H1 (cell line): ENCODE measurements around the gene ZNF148.

Source experiments
- CEBPB ChIP-seq: IDR thresholded peaks from 2 replicates; pipeline ENCODE4 v1.6.1; 2012; ENCODE audit warnings: low read depth, low read length
- CHD2 ChIP-seq: IDR thresholded peaks from 2 replicates; pipeline ENCODE4 v1.6.1; 2012; ENCODE audit warnings: low read length, improper control_type of control experiment
- EP300 ChIP-seq, 2 experiments: IDR thresholded peaks; 1 replicate in 1 of 2; 2 replicates in 1 of 2; pipeline ENCODE4 v1.6.1; 2011 to 2012; ENCODE audit warnings: low read depth in 2 of 2, low read length in 2 of 2, mild to moderate bottlenecking in 2 of 2, borderline replicate concordance in 1 of 2, inconsistent platforms in 1 of 2, moderate library complexity in 1 of 2
- EZH2 ChIP-seq: fragments of 200-600 bp; sonication (generic); IDR thresholded peaks from 2 replicates; pipeline ENCODE4 v1.7.1; 2012; ENCODE audit warnings: low read depth, mild to moderate bottlenecking, moderate library complexity, low read length, inconsistent platforms; ENCODE audit not compliant: severe bottlenecking
- JUND ChIP-seq: IDR thresholded peaks from 2 replicates; pipeline ENCODE4 v1.6.1; 2011; ENCODE audit warnings: mild to moderate bottlenecking, improper control_type of control experiment, low read length
- POLR2A ChIP-seq, 2 experiments: IDR thresholded peaks; 1 replicate in 1 of 2; 2 replicates in 1 of 2; pipeline ENCODE4 v1.6.1; 2011; ENCODE audit warnings: low read depth in 2 of 2, low read length in 2 of 2, mild to moderate bottlenecking in 2 of 2; ENCODE audit errors: control extremely low read depth in 1 of 2
- RAD21 ChIP-seq, 2 experiments: IDR thresholded peaks in 1 of 2; conservative IDR thresholded peaks in 1 of 2; 2 replicates each; pipeline ENCODE4 v1.6.1; 2011; ENCODE audit warnings: low read depth in 2 of 2, low read length in 2 of 2, improper control_type of control experiment in 1 of 2, inconsistent platforms in 1 of 2, mild to moderate bottlenecking in 1 of 2, moderate library complexity in 1 of 2
- YY1 ChIP-seq: IDR thresholded peaks from 2 replicates; pipeline ENCODE4 v1.6.1; 2011; ENCODE audit warnings: low read depth, mild to moderate bottlenecking, low read length
- TF ChIP-seq, protein P1 (sequence below), 3 experiments: IDR thresholded peaks; 1 replicate in 2 of 3; 2 replicates in 1 of 3; pipeline versions ENCODE4 v1.5.1 to v1.6.1; 2011; ENCODE audit warnings: low read length in 3 of 3, mild to moderate bottlenecking in 3 of 3, inconsistent platforms in 2 of 3, low read depth in 1 of 3, moderate library complexity in 1 of 3; ENCODE audit not compliant: insufficient read depth in 1 of 3; ENCODE audit errors: control extremely low read depth in 1 of 3
- TF ChIP-seq, protein P2 (sequence below): IDR thresholded peaks from 2 replicates; pipeline ENCODE4 v1.6.1; 2012; ENCODE audit warnings: low read length, inconsistent platforms

- TF ChIP-seq, protein P1, sequence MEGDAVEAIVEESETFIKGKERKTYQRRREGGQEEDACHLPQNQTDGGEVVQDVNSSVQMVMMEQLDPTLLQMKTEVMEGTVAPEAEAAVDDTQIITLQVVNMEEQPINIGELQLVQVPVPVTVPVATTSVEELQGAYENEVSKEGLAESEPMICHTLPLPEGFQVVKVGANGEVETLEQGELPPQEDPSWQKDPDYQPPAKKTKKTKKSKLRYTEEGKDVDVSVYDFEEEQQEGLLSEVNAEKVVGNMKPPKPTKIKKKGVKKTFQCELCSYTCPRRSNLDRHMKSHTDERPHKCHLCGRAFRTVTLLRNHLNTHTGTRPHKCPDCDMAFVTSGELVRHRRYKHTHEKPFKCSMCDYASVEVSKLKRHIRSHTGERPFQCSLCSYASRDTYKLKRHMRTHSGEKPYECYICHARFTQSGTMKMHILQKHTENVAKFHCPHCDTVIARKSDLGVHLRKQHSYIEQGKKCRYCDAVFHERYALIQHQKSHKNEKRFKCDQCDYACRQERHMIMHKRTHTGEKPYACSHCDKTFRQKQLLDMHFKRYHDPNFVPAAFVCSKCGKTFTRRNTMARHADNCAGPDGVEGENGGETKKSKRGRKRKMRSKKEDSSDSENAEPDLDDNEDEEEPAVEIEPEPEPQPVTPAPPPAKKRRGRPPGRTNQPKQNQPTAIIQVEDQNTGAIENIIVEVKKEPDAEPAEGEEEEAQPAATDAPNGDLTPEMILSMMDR (IDR thresholded peaks at IDR 0.05; ENCODE audit: control extremely low read depth in 1 of 3, insufficient read depth in 1 of 3, low read depth in 1 of 3, low read length in 3 of 3): no peak
- no peak for TF ChIP-seq YY1
- TF ChIP-seq EZH2: no peak
- TF ChIP-seq, protein P2, sequence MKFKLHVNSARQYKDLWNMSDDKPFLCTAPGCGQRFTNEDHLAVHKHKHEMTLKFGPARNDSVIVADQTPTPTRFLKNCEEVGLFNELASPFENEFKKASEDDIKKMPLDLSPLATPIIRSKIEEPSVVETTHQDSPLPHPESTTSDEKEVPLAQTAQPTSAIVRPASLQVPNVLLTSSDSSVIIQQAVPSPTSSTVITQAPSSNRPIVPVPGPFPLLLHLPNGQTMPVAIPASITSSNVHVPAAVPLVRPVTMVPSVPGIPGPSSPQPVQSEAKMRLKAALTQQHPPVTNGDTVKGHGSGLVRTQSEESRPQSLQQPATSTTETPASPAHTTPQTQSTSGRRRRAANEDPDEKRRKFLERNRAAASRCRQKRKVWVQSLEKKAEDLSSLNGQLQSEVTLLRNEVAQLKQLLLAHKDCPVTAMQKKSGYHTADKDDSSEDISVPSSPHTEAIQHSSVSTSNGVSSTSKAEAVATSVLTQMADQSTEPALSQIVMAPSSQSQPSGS: no peak
- no peak for TF ChIP-seq POLR2A (IDR thresholded peaks at IDR 0.05; ENCODE audit: control extremely low read depth in 1 of 2, low read depth in 2 of 2, low read length in 2 of 2)
- TF ChIP-seq JUND: no peak
- TF ChIP-seq CHD2: no peak
- no peak for TF ChIP-seq EP300 (IDR thresholded peaks at IDR 0.05; ENCODE audit: borderline replicate concordance in 1 of 2, low read depth in 2 of 2, low read length in 2 of 2)
- no peak for TF ChIP-seq RAD21 (IDR thresholded peaks at IDR 0.05 in 1 of 2, conservative IDR thresholded peaks at IDR 0.05 in 1 of 2; ENCODE audit: low read depth in 2 of 2, low read length in 2 of 2)
- no peak for TF ChIP-seq CEBPB
These were observed 83.1 kb downstream of the ZNF148 start for GRCh38 chr3:125292015-125292414.
